Trophoblast cell (in vitro differentiated cells and primary cell): ENCODE results near the gene IL6ST.
"Not testable (repeated sequence)": the region's sequence is repeated elsewhere in the genome, so short reads cannot be mapped to it uniquely, and the experiment has no call there.

ENCODE experiments used
- DNase-seq, 2 donors: peaks; one replicate each; pipeline ENCODE4 v3.0.0-alpha.2; 2016
- H2AFZ ChIP-seq: 2 replicates; pipeline ENCODE4 v1.6.1; 2013; ENCODE audit warnings: low read length, moderate library complexity, mild to moderate bottlenecking; ENCODE audit not compliant: insufficient read depth, poor library complexity
- H2AK5ac ChIP-seq: 2 replicates; pipeline ENCODE4 v1.6.1; 2013; ENCODE audit warnings: mild to moderate bottlenecking, low read length
- H2BK120ac ChIP-seq: 2 replicates; pipeline ENCODE4 v1.6.1; 2013; ENCODE audit warnings: low read length, mild to moderate bottlenecking, moderate library complexity; ENCODE audit not compliant: insufficient read depth, poor library complexity
- H2BK12ac ChIP-seq: 2 replicates; pipeline ENCODE4 v1.6.1; 2013; ENCODE audit warnings: mild to moderate bottlenecking, low read length, moderate library complexity
- H2BK5ac ChIP-seq: 2 replicates; pipeline ENCODE4 v1.6.1; 2013; ENCODE audit warnings: low read length, low read depth, moderate library complexity, mild to moderate bottlenecking; ENCODE audit not compliant: poor library complexity
- H3K14ac ChIP-seq: 2 replicates; pipeline ENCODE4 v1.6.1; 2013; ENCODE audit warnings: mild to moderate bottlenecking, low read length
- H3K18ac ChIP-seq: 2 replicates; pipeline ENCODE4 v1.6.1; 2013; ENCODE audit warnings: mild to moderate bottlenecking, low read length
- H3K23ac ChIP-seq: 2 replicates; pipeline ENCODE4 v1.6.1; 2013; ENCODE audit warnings: low read length
- H3K27ac ChIP-seq: 2 replicates; pipeline ENCODE4 v1.5.1; 2013; ENCODE audit warnings: low read depth, mild to moderate bottlenecking, inconsistent platforms, low read length, moderate library complexity
- H3K27me3 ChIP-seq: 2 replicates; pipeline ENCODE4 v1.6.1; 2013; ENCODE audit warnings: inconsistent platforms, mild to moderate bottlenecking, low read length, moderate library complexity; ENCODE audit not compliant: insufficient read depth
- H3K36me3 ChIP-seq, 2 experiments: 1 replicate in 1 of 2; 2 replicates in 1 of 2; pipeline ENCODE4 v1.6.1; 2013; ENCODE audit warnings: low read length in 2 of 2, mild to moderate bottlenecking in 2 of 2, moderate library complexity in 1 of 2; ENCODE audit not compliant: insufficient read depth in 2 of 2, control insufficient read depth in 1 of 2
- H3K4ac ChIP-seq: 2 replicates; pipeline ENCODE4 v1.6.1; 2013; ENCODE audit warnings: low read depth, mild to moderate bottlenecking, low read length, moderate library complexity
- H3K4me1 ChIP-seq, 2 experiments: 1 replicate in 1 of 2; 2 replicates in 1 of 2; pipeline ENCODE4 v1.6.1; 2013; ENCODE audit warnings: low read length in 2 of 2, mild to moderate bottlenecking in 2 of 2, moderate library complexity in 1 of 2; ENCODE audit not compliant: insufficient read depth in 2 of 2, control insufficient read depth in 1 of 2
- H3K4me2 ChIP-seq: 2 replicates; pipeline ENCODE4 v1.6.1; 2013; ENCODE audit warnings: inconsistent platforms, mild to moderate bottlenecking, low read length, moderate library complexity
- H3K4me3 ChIP-seq: 2 replicates; pipeline ENCODE4 v1.5.1; 2013; ENCODE audit warnings: mild to moderate bottlenecking, low read depth, low read length, inconsistent platforms
- H3K79me1 ChIP-seq: one replicate; pipeline ENCODE4 v1.6.1; 2013; ENCODE audit warnings: low read length
- H3K79me2 ChIP-seq: 2 replicates; pipeline ENCODE4 v1.6.1; 2013; ENCODE audit warnings: low read length, mild to moderate bottlenecking; ENCODE audit not compliant: control insufficient read depth, insufficient read depth, poor library complexity
- H3K9ac ChIP-seq: 2 replicates; pipeline ENCODE4 v1.6.1; 2013; ENCODE audit warnings: mild to moderate bottlenecking, low read length
- H3K9me3 ChIP-seq: 2 replicates; pipeline ENCODE4 v1.6.1; 2013; ENCODE audit warnings: low read depth, mild to moderate bottlenecking, control low read depth, inconsistent platforms, low read length; ENCODE audit not compliant: insufficient read depth
- H4K12ac ChIP-seq: 2 replicates; pipeline ENCODE4 v1.6.1; 2013; ENCODE audit warnings: low read depth, mild to moderate bottlenecking, low read length, moderate library complexity
- H4K8ac ChIP-seq: 2 replicates; pipeline ENCODE4 v1.6.1; 2013; ENCODE audit warnings: low read depth, mild to moderate bottlenecking, low read length, moderate library complexity
- H4K91ac ChIP-seq: one replicate; pipeline ENCODE4 v1.6.1; 2013; ENCODE audit warnings: low read depth, mild to moderate bottlenecking, low read length, moderate library complexity
- WGBS: extraction: QIAGEN DNeasy Blood & Tissue Kit; methylation state at CpG from one replicate; pipeline ENCODE4 v1.1.7; 2013; ENCODE audit warnings: missing lambda C conversion rate; ENCODE audit not compliant: insufficient read length, insufficient coverage; ENCODE audit errors: extremely low coverage; 5-methylcytosine and 5-hydroxymethylcytosine counted together

The IL6ST gene

GRCh38 chr5:56019306-56020272 is 24.8 kb upstream of the IL6ST start:
- WGBS, result no CpG with 5 or more reads among the region's 11 CpGs

GRCh38 chr5:56018832-56019231 is 24.1 kb upstream of the IL6ST start:
- Histone ChIP-seq H3K18ac (no peak overlapping the region), H3K4ac (no peak overlapping the region), H3K27me3 (no peaks in the 10 kb centered on the region), H3K4me2 (no peak overlapping the region), H3K9me3 (no peaks in the 10 kb centered on the region), H3K14ac (no peak overlapping the region), H4K91ac (no peak overlapping the region), H2BK120ac (no peak overlapping the region), H2AFZ (no peak overlapping the region), H2BK5ac (no peak overlapping the region), H2AK5ac (no peak overlapping the region), H3K36me3 (no peaks in the 10 kb centered on the region), H3K23ac (no peak overlapping the region), H3K4me3 (no peak overlapping the region), H2BK12ac (no peak overlapping the region), H3K4me1 (no peaks in the 10 kb centered on the region), H4K12ac (no peak overlapping the region), H3K79me1 (peaks cover 2% of the 10 kb centered on the region), H3K9ac (no peak overlapping the region), H3K79me2 (no peaks in the 10 kb centered on the region), H4K8ac (no peak overlapping the region), H3K27ac (no peak overlapping the region)
- WGBS, result no CpG with 5 or more reads among the region's 1 CpG
- DNase-seq, result no peak

More at GRCh38 chr5:56019306-56020272, 24.8 kb upstream of the IL6ST start:
- Histone ChIP-seq H2BK5ac (no peak overlapping the region), H3K9ac (no peak overlapping the region), H3K23ac (no peak overlapping the region), H2BK120ac (no peak overlapping the region), H3K14ac (no peak overlapping the region), H3K18ac (no peak overlapping the region), H2AK5ac (no peak overlapping the region), H3K27ac (no peak overlapping the region), H2BK12ac (no peak overlapping the region), H2AFZ (no peak overlapping the region), H3K79me1 (peaks cover 4% of the 10 kb centered on the region), H3K79me2 (no peaks in the 10 kb centered on the region), H3K4me1 (peaks cover 0 to under 1% of the 10 kb centered on the region in 2 experiments), H3K4ac (no peak overlapping the region), H3K4me3 (no peak overlapping the region), H3K4me2 (no peak overlapping the region), H4K8ac (no peak overlapping the region), H3K9me3 (no peaks in the 10 kb centered on the region), H3K36me3 (no peaks in the 10 kb centered on the region), H3K27me3 (no peaks in the 10 kb centered on the region), H4K12ac (no peak overlapping the region), H4K91ac (no peak overlapping the region)
- no peak for DNase-seq

GRCh38 chr5:56014701-56015100 is 19.9 kb upstream of the IL6ST start:
- H3K4me1 ChIP-seq, H4K12ac ChIP-seq, H2BK5ac ChIP-seq, H3K27ac ChIP-seq, DNase-seq, H2BK12ac ChIP-seq, H3K4ac ChIP-seq, H3K9me3 ChIP-seq, H4K91ac ChIP-seq, H3K79me2 ChIP-seq, H3K18ac ChIP-seq, H3K27me3 ChIP-seq, H3K14ac ChIP-seq, H3K23ac ChIP-seq, H3K9ac ChIP-seq, H2BK120ac ChIP-seq, H2AFZ ChIP-seq, H3K36me3 ChIP-seq, H4K8ac ChIP-seq, H2AK5ac ChIP-seq, H3K4me2 ChIP-seq, H3K79me1 ChIP-seq, H3K4me3 ChIP-seq: not testable (repeated sequence)
- no CpG with 5 or more reads among the region's 26 CpGs for WGBS

- H3K4ac ChIP-seq, H2AK5ac ChIP-seq, H4K8ac ChIP-seq, H4K91ac ChIP-seq, H3K18ac ChIP-seq, H3K27ac ChIP-seq, H3K4me3 ChIP-seq, H3K27me3 ChIP-seq, H2BK120ac ChIP-seq, H3K9ac ChIP-seq, H3K14ac ChIP-seq, DNase-seq, H3K4me2 ChIP-seq, H3K4me1 ChIP-seq, H2AFZ ChIP-seq, H3K23ac ChIP-seq, H2BK5ac ChIP-seq, H3K9me3 ChIP-seq, H3K79me1 ChIP-seq, H3K79me2 ChIP-seq, H3K36me3 ChIP-seq, H4K12ac ChIP-seq, H2BK12ac ChIP-seq: not testable (repeated sequence)
- no CpG with 5 or more reads among the region's 5 CpGs for WGBS
These were observed 19.2 kb upstream of the IL6ST start for GRCh38 chr5:56013939-56014338.
